Gastrocnemius medialis (tissue), 4 donors: Measurements from ENCODE around the gene PNCK.
"Not testable (repeated sequence)": the region's sequence is repeated elsewhere in the genome, so short reads cannot be mapped to it uniquely, and the experiment has no call there.

Experiments
- CTCF ChIP-seq, 5 experiments: fragments of 450-650 bp in 3 of 5; fragments of 200-600 bp in 2 of 5; sonication (generic) in 2 of 5; IDR thresholded peaks in 4 of 5; conservative IDR thresholded peaks in 1 of 5; 1 replicate in 4 of 5; 2 replicates in 1 of 5; pipeline ENCODE4 v1.5.1; 2016 to 2019; ENCODE audit warnings: antibody characterized with exemption in 5 of 5, mild to moderate bottlenecking in 3 of 5, moderate library complexity in 3 of 5
- POLR2A ChIP-seq, 2 donors: fragments of 450-650 bp; IDR thresholded peaks; one replicate each; pipeline ENCODE4 v1.6.1; 2017; ENCODE audit warnings: antibody characterized with exemption in 2 of 2, mild to moderate bottlenecking in 2 of 2, moderate library complexity in 2 of 2

- TF ChIP-seq CTCF (IDR thresholded peaks at IDR 0.05 in 4 of 5, conservative IDR thresholded peaks at IDR 0.05 in 1 of 5): not testable (repeated sequence)
- TF ChIP-seq POLR2A (IDR thresholded peaks at IDR 0.05): peak in 1 of 2 donors; percentile 8
Observed at GRCh38 chrX:153699784-153700371, 26.3 kb upstream of the PNCK start.
